ENCODE data around the gene TRIM63. TPM values are rescaled to one million over a fixed set of nuclear protein-coding genes. Genes with fewer than 3 reads are reported as not detected.

TRIM63 gene
- total and polyA plus RNA-seq, 9 of the 15 experiments (the other 6 are each of a cell fraction or from before 2014, with no cell fraction given), result 0.08 to 0.57 (median 0.36) TPM

DNA sequence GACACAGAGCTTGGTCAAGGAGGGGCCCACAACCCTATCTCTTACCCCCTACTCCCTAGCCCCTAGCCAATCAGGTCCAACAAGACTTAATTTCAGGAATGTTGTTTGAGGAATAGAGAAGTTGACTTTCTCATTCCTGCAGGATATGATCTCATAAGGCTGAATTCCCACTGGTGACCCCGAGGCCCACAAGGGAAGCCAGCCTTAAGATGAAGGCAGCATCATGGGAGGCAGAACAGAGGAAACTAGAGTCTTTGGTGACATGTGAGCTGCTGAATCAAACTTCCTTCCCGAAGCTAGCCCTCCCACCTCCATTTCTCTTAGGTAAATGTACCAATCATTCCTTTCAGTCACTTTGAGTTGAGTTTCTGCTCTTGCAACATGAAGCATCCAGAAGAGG lies 35.1 kb upstream of the TRIM63 start:
- Histone ChIP-seq H3K9ac (ENCODE audit: insufficient read depth in 1 of 2, low read depth in 2 of 2, low read length in 2 of 2) (peak overlapping the region in 1 of 2 experiments; percentile 5; a peak in 1 of 4 replicates), H3K27me3 (ENCODE audit: control insufficient read depth in 2 of 2, insufficient read depth in 2 of 2, low read length in 2 of 2) (no peaks in the 10 kb centered on the region), H3K27ac (ENCODE audit: extremely low read depth, low read depth, low read length) (no peak overlapping the region), H3K9me3 (replicated peaks; ENCODE audit: control insufficient read depth, insufficient read depth, low read depth, low read length) (no peaks in the 10 kb centered on the region), H3K4me3 (no peak overlapping the region), H3K4me2 (ENCODE audit: insufficient read depth, low read length) (no peak overlapping the region), H3K4me1 (replicated peaks in 1 of 2; ENCODE audit: control insufficient read depth in 2 of 2, insufficient read depth in 2 of 2, low read length in 2 of 2) (peaks cover 3 to 15% of the 10 kb centered on the region in 2 experiments; a peak in 4 of 5 replicates), H2AFZ (ENCODE audit: low read depth, low read length) (peak overlapping the region; percentile 29; the same call in 1 of the 2 replicates), H3K36me3 (ENCODE audit: control insufficient read depth, insufficient read depth, low read length) (no peaks in the 10 kb centered on the region), H3K9me1 (ENCODE audit: control insufficient read depth, insufficient read depth, low read length) (peaks cover 3% of the 10 kb centered on the region), H4K20me1 (replicated peaks; ENCODE audit: control insufficient read depth, insufficient read depth, low read length) (no peaks in the 10 kb centered on the region), H3K79me2 (ENCODE audit: control insufficient read depth, insufficient read depth, low read length) (no peaks in the 10 kb centered on the region)
- TF ChIP-seq, protein P1, sequence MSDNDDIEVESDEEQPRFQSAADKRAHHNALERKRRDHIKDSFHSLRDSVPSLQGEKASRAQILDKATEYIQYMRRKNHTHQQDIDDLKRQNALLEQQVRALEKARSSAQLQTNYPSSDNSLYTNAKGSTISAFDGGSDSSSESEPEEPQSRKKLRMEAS (CRISPR knock-in tag; IDR thresholded peaks at IDR 0.05), result 0 out of 2 replicates have a peak, but pooled peaks have one; percentile 2
- TF ChIP-seq, protein P2, sequence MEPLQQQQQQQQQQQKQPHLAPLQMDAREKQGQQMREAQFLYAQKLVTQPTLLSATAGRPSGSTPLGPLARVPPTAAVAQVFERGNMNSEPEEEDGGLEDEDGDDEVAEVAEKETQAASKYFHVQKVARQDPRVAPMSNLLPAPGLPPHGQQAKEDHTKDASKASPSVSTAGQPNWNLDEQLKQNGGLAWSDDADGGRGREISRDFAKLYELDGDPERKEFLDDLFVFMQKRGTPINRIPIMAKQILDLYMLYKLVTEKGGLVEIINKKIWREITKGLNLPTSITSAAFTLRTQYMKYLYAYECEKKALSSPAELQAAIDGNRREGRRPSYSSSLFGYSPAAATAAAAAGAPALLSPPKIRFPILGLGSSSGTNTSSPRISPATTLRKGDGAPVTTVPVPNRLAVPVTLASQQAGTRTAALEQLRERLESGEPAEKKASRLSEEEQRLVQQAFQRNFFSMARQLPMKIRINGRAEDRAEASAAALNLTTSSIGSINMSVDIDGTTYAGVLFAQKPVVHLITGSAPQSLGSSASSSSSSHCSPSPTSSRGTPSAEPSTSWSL (CRISPR knock-in tag; IDR thresholded peaks at IDR 0.05; ENCODE audit: borderline replicate concordance), result no peak
- CTCF ChIA-PET (ENCODE audit: low intra/inter-chr PET ratio), result interaction anchor here (6.7 kb wide), 1 partner anchor 42 kb away, joined by 114 read pairs; no protein-coding TSS in a partner anchor
- WGBS (ENCODE audit: insufficient coverage, low coverage, missing lambda C conversion rate), result 35% methylated on average over 2 of the region's 2 CpGs
- in situ Hi-C loops (cut with MboI) (no loop called here), intact Hi-C loops (cut with micrococcal nuclease) (no loop called here)
- no TSS peak for BruUV-seq (replicated peaks)
- DNase-seq (ENCODE audit: extremely low read depth in 1 of 4, low spot score in 3 of 4), result no peak
- FAIRE-seq, result no peak
- POLR2A ChIA-PET, result interaction anchor here (1.3 to 1.8 kb wide), 3 partner anchors 21 to 42 kb away, joined by 5 to 6 read pairs (median 5); no protein-coding TSS in a partner anchor
- ATAC-seq, result no peak
